GM18858 (cell line): ENCODE results near the gene NELFE.
A peak's percentile ranks its signal among the peaks of the same experiment; 100 is the strongest.
"Not testable (repeated sequence)": the region's sequence is repeated elsewhere in the genome, so short reads cannot be mapped to it uniquely, and the experiment has no call there.

Source experiments
- ATAC-seq: cut with Tn5 transposase; IDR thresholded peaks from one replicate; pipeline ENCODE4 v1.9.1; 2021; ENCODE audit not compliant: unreplicated experiment

NELFE gene

DNA sequence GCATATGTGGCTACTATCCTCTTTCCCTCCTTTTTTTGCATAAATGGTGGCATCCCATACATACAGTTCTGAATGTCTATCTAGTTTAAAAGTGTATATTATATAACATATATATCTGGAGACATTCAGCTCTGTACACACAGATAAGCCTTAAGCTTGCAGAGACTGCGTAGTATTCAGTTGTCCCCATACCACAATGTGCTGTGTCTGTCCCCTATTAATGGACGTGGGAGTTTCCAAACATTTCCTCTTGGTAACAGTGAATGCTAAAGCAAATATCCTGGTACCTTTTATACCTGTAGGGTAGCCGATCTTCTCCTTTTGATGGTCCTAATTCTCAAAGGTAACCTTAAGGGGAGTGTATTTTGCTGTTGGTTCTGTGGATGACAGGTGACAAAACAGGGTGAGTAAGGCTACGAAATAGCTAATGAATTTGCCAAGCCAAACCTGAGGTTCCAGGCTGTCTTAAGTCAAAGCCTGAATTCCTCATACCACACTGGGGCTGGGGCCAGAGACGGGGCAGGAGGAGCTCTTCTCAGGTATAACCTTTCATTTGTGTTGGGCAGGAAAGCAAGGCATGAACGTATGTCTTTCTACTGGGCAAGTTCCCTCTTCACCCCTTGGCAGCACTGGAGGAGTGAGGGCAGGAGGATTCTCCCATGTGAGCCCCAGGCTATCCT, 39.0 kb downstream of the NELFE start:
- no peak for ATAC-seq

DNA sequence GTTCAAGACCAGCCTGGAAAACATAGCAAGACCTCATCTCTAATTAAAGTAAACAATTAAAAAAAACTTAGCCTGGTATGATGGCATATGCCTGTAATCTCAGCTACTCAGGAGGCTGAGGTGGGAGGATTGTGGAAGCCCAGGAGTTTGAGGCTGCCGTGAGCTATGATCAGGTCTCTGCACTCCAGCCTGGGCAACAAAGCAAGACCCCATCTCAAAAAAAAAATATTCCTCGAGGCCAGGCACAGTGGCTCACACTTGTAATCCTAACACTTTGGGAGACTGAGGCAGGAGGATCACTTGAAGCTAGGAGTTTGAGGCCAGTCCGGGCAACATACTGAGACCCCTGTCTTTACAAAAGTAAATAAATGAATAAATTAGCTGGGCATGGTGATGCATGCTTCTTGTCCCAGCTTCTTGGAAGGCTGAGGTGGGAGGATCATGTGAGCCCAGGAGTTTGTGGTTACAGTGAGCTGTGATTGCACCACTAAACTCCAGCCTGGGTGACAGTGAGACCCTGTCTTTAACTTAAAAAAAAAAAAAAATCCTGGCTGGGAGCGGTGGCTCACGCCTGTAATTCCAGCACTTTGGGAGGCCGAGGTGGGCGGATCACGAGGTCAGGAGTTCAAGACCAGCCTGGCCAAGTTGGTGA, 40.6 kb downstream of the NELFE start:
- no peak for ATAC-seq

DNA sequence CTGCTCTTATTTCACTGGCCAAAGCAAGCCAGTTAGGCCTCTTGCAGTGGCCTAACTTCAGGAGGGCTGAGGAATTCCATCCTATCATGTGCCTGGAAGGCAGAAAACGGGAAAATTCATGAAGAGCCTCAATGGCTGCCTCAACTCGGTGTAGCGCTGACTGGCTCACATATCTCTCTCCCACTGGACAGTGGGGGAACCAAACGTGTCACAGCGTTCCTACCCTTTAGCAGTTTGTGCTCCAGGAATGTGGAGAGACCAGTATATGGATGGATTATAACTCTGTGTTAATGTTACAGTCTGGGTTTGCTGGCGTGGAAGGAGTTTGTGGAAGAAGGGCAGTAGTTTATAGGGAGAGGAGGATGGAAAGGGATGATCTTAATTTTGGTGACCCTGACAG, 43.0 kb downstream of the NELFE start:
- no peak for ATAC-seq

DNA sequence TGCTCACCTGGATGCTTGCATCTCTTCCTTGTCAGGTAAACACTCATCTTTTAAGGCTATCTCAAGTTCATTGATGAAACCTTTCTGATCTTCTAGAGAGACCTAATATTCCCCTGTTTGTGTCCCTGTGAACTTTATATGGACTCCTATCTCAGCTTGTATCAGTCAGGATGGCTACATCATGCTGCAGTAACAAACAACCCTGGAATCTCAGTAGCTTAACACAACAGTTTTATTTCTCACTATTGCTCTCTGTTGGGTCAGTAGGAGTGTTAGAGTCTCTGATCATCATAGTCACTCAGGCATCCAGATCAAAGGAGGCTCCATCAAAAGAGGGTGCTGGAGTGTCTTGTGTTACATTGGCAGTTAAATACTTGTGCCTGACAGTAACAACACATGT, 43.4 kb downstream of the NELFE start:
- no peak for ATAC-seq

DNA sequence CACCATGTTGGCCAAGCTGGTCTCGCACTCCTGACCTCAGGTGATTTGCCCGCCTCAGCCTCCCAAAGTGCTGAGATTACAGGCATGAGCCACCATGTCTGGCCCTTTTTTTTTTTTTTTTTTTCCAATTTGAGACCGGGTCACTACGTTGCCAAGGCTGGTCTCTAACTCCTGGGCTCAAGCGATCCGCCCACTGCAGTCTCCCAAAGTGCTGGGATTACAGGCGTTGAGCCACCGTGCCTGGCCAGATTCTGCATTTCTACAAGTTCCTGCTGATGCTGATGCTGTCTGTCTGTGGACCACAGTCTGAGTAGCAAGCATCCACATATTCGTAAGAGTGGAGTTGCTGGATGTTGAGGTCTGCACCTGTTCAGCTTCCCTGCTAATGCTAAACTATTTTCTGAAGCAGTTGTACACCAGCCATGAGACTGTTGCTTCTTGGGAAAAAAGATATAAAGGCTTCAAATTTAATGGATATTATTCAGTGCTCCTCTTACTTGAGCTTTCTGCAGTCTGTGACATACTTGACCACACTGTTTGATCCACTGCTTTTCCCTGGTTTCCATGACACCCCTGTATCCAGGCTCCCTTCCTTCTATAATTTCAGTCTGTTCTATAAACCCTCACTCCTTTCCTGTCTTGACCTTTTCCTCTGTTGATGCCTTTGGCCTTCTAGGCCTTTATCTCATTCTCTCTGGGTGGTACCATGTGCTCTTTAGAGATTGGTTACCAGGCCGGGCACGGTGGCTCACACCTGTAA, 46.8 kb downstream of the NELFE start:
- ATAC-seq = no peak

DNA sequence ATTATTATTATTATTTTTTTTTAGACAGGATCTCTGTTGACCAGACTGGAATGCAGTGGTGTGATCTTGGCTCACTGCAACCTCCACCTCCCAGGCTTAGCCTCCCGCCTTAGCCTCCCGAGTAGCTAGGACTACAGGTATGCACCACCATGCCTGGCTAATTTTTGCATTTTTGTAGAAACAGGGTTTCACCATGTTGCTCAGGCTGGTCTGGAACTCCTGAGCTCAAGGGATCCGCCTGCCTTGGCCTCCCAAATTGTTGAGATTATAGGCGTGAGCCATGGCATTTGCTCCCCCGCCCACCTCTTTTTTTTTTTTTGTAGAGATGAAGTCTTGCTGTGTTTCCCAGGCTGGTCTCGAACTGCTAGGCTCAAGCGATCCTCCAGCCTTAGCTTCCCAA, 49.5 kb downstream of the NELFE start:
- not testable (repeated sequence) for ATAC-seq

DNA sequence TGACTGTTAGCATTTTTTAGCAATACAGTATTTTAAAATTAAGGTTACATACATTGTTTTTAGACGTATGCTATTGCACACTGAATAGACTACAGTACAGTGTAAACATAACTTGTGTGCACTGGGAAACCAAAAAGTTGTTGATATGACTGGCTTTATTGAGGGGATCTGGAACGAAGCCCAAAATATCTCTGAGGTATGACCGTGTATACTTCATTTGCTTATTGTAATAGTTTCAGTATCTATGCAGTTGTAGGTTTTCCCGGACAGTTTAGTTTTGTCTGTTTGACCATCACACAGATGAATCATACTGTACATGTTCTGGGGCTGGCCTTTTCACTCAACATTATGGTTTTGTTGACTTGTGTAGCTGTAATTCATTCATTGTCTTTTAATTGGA, 50.0 kb downstream of the NELFE start:
- ATAC-seq = peak; percentile 78

DNA sequence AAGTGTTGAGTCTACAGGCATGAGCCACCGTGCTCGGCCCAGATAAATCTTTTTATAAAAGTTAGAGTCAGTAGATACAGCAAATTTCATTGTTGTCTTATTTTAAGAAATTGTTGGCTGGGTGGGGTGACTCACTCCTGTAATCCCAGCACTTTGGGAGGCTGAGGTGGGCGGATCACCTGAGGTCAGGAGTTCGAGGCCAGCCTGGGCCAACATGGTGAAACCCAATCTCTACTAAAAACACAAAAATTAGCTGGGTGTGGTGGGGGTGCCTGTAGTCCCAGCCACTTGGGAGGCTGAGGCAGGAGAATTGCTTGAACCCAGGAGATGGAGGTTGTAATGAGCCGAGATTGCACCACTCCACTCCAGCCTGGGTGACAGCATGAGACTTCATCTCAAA, 50.5 kb downstream of the NELFE start:
- not testable (repeated sequence) for ATAC-seq

DNA sequence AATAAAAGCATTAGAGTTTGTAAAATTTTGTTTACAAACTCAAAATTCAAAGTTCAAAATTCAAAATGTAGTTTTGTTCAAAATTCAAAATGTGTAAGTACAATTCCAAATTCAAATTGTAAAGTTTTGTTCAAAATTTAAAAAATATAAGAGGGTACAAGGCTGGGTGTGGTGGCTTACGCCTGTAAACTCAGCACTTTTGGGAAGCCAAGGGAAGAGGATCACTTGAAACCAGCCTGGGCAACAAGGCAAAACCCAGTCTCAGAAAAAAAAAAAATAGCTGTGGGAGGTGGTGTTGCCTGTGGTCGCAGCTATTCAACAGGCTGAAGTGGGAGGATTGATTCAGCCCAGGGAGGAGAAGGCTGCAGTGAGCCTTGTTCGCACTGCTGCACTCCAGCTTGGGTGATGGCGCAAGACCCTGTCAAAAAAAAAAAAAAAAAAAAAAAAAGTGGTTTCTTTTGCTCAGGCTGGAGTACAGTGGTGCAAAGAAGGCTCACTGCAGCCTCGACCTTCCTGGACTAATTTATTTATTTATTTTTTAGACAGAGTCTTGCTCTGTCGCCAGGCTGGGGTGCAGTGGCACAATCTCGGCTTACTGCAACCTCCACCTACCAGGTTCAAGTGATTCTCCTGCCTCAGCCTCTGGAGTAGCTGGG, 51.5 kb downstream of the NELFE start:
- no peak for ATAC-seq

DNA sequence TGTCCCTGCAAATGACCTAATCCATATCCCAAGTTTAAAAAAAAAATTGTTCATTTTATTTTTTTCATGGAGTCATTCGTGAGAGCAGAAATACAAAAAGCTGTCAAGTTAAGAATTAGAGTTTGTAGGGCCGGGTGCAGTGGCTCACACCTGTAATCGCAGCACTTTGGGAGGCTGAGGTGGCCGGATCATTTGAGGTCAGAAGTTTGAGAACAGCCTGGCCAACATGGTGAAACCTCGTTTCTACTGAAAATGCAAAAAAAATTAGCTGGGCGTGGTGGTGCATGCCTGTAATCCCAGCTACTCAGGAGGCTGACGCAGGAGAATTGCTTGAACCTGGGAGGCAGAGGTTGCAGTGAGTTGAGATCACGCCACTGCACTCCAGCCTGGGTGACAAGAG, 52.0 kb downstream of the NELFE start:
- ATAC-seq = not testable (repeated sequence)

DNA sequence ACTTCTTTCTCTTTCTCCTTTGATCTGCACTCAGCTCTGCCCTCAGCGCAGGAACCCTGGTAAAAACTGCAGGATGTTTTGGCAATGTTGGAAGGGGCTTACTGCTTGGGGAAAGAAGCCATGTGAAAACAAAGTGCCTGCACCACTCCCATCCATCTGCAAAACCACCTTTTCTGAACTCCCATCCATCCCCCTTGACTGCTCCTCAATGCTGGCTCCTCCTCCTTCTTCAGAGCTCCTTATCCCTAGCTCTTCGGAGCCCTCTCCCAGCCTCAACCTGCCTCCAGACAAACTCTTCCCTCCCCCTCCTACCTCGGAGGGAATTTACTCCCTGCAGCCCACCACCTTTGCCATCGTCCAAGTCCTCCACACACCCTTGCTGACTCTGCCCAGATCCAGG, 52.6 kb downstream of the NELFE start:
- no peak for ATAC-seq

DNA sequence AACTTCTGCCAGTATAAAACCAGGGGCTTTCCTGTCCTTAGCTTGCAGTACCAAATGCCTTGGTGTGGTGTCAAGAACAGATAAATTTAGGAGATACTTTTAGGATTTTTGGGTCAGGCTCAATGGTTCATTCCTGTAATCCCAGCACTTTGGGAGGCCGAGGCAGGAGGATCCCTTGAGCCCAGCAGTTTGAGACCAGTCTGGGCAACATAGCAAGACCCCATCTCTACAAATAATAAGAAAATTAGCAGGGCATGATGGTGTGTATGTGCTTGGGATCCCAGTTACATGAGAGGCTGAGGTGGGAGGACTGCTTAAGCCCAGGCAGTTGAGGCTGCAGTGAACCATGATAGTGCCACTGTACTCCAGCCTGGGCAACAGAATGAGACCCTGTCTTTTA, 53.7 kb downstream of the NELFE start:
- no peak for ATAC-seq

DNA sequence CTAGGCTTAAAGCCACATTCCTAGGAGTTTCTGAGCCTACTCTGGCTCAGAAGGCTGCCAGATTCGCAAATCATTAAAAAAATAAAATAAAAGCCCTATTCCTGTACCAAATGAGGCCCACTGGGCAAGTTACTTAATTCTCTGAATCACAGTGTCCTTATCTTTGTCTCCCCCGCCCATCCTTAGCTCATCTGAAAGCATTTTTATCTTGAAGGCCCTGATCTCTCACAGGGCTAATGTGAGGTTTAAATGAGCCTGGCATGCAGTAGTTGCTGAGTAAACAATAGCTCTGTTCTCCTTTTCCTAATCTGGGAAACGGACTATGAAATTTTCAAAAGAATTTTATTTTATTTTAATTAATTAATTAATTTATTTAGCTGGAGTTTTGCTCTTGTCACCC, 54.8 kb downstream of the NELFE start:
- ATAC-seq = no peak
